GM19025 (cell line): Measurements from ENCODE around the gene ACP6.
"Not testable (repeated sequence)": the region's sequence is repeated elsewhere in the genome, so short reads cannot be mapped to it uniquely, and the experiment has no call there.

Experiments
- ATAC-seq: cut with Tn5 transposase; IDR thresholded peaks from one replicate; pipeline ENCODE4 v1.9.1; 2021; ENCODE audit warnings: mild to moderate bottlenecking, low read depth, moderate library complexity; ENCODE audit not compliant: unreplicated experiment

Gene ACP6

GRCh38 chr1:147624529-147624928 is 45.8 kb downstream of the ACP6 start:
- ATAC-seq = no peak

- no peak for ATAC-seq
Observed at GRCh38 chr1:147624011-147624410, 46.3 kb downstream of the ACP6 start.

GRCh38 chr1:147622731-147623130 is 47.6 kb downstream of the ACP6 start:
- no peak for ATAC-seq

GRCh38 chr1:147620543-147620942 is 49.8 kb downstream of the ACP6 start:
- ATAC-seq = no peak

- ATAC-seq = no peak
Observed at GRCh38 chr1:147619741-147620140, 50.6 kb downstream of the ACP6 start.

- ATAC-seq = no peak
Observed at GRCh38 chr1:147618771-147619170, 51.6 kb downstream of the ACP6 start.

- no peak for ATAC-seq
Observed at GRCh38 chr1:147618077-147618569, 52.2 kb downstream of the ACP6 start.

GRCh38 chr1:147614966-147615365 is 55.4 kb downstream of the ACP6 start:
- not testable (repeated sequence) for ATAC-seq

GRCh38 chr1:147613506-147613905 is 56.8 kb downstream of the ACP6 start:
- ATAC-seq = no peak

GRCh38 chr1:147612366-147612765 is 58.0 kb downstream of the ACP6 start:
- no peak for ATAC-seq

GRCh38 chr1:147611586-147611985 is 58.7 kb downstream of the ACP6 start:
- ATAC-seq = no peak

- peak; percentile 86 for ATAC-seq
Observed at GRCh38 chr1:147611021-147611426, 59.3 kb downstream of the ACP6 start.

GRCh38 chr1:147609358-147609757 is 61.0 kb downstream of the ACP6 start:
- no peak for ATAC-seq

GRCh38 chr1:147608596-147608995 is 61.7 kb downstream of the ACP6 start:
- ATAC-seq = no peak

GRCh38 chr1:147605591-147605990 is 64.7 kb downstream of the ACP6 start:
- no peak for ATAC-seq

- no peak for ATAC-seq
Observed at GRCh38 chr1:147603986-147604385, 66.3 kb downstream of the ACP6 start.

- no peak for ATAC-seq
Observed at GRCh38 chr1:147600119-147601111, 69.9 kb downstream of the ACP6 start.

GRCh38 chr1:147599362-147600118 is 70.8 kb downstream of the ACP6 start:
- ATAC-seq = peak; percentile 79

- no peak for ATAC-seq
Observed at GRCh38 chr1:147598621-147599361, 71.5 kb downstream of the ACP6 start.

- ATAC-seq = no peak
Observed at GRCh38 chr1:147597010-147597409, 73.3 kb downstream of the ACP6 start.
